Measurements from ENCODE around the gene TTC9. TPM values are rescaled to one million over a fixed set of nuclear protein-coding genes. Genes with fewer than 3 reads are reported as not detected.

The TTC9 gene
- total RNA-seq, 2 experiments from 2014 or later, result 14.8 to 16.7 TPM

GRCh38 chr14:70665448-70666360 lies 24.0 kb downstream of the TTC9 start:
- ChIA-PET CTCF (interaction anchor here (0.9 to 1.8 kb wide), 2 partner anchors 9 to 24 kb away, joined by 3 to 7 read pairs; partner anchors contain the start of gene TTC9), POLR2A (no interaction called here)
- H3K36me3 Mint-ChIP-seq (ENCODE audit: low read depth), result peaks cover 40% of the 10 kb centered on the region
- H3K4me3 Mint-ChIP-seq, result no peak overlapping the region
- peaks cover 59% of the 10 kb centered on the region for H3K4me1 Mint-ChIP-seq
- peak overlapping the region; percentile 34 for H3K27ac Mint-ChIP-seq
- H3K27me3 Mint-ChIP-seq, result no peaks in the 10 kb centered on the region
- DNase-seq, result no peak
- H3K9me3 Mint-ChIP-seq, result no peaks in the 10 kb centered on the region

GRCh38 chr14:70666361-70666686 lies 24.6 kb downstream of the TTC9 start:
- Mint-ChIP-seq H3K36me3 (ENCODE audit: low read depth) (peaks cover 43% of the 10 kb centered on the region), H3K27ac (peak overlapping the region; percentile 34), H3K4me3 (no peak overlapping the region), H3K27me3 (no peaks in the 10 kb centered on the region), H3K9me3 (no peaks in the 10 kb centered on the region), H3K4me1 (peaks cover 53% of the 10 kb centered on the region)
- ChIA-PET POLR2A (no interaction called here), CTCF (interaction anchor here (0.9 to 1.8 kb wide), 2 partner anchors 10 to 24 kb away, joined by 3 to 7 read pairs; partner anchors contain the start of gene TTC9)
- DNase-seq, result no peak

- no peak for DNase-seq
- Mint-ChIP-seq H3K4me1 (peaks cover 10% of the 10 kb centered on the region), H3K36me3 (ENCODE audit: low read depth) (peaks cover 45% of the 10 kb centered on the region), H3K9me3 (no peaks in the 10 kb centered on the region), H3K4me3 (no peak overlapping the region), H3K27ac (no peak overlapping the region), H3K27me3 (no peaks in the 10 kb centered on the region)
- POLR2A ChIA-PET, result no interaction called here
- CTCF ChIA-PET, result no interaction called here
Observed at GRCh38 chr14:70670992-70671651, 29.4 kb downstream of the TTC9 start.

GRCh38 chr14:70671652-70672644 lies 30.2 kb downstream of the TTC9 start:
- Mint-ChIP-seq H3K27me3 (no peaks in the 10 kb centered on the region), H3K27ac (no peak overlapping the region), H3K4me3 (no peak overlapping the region), H3K36me3 (ENCODE audit: low read depth) (peaks cover 43% of the 10 kb centered on the region), H3K9me3 (no peaks in the 10 kb centered on the region), H3K4me1 (peaks cover 3% of the 10 kb centered on the region)
- DNase-seq, result no peak
- ChIA-PET CTCF (interaction anchor here (1.5 kb wide), 1 partner anchor 18 kb away, joined by 3 read pairs; no protein-coding TSS in a partner anchor), POLR2A (no interaction called here)

GRCh38 chr14:70677341-70677740 lies 35.6 kb downstream of the TTC9 start:
- no peaks in the 10 kb centered on the region for H3K27me3 Mint-ChIP-seq
- H3K27ac Mint-ChIP-seq, result no peak overlapping the region
- ChIA-PET CTCF (no interaction called here), POLR2A (no interaction called here)
- DNase-seq, result no peak
- no peaks in the 10 kb centered on the region for H3K4me1 Mint-ChIP-seq
- H3K4me3 Mint-ChIP-seq, result no peak overlapping the region
- no peaks in the 10 kb centered on the region for H3K9me3 Mint-ChIP-seq
- H3K36me3 Mint-ChIP-seq (ENCODE audit: low read depth), result peaks cover 13% of the 10 kb centered on the region

GRCh38 chr14:70680748-70681147 lies 39.0 kb downstream of the TTC9 start:
- Mint-ChIP-seq H3K36me3 (ENCODE audit: low read depth) (peaks cover 3% of the 10 kb centered on the region), H3K4me1 (no peaks in the 10 kb centered on the region), H3K27me3 (no peaks in the 10 kb centered on the region), H3K27ac (no peak overlapping the region), H3K9me3 (no peaks in the 10 kb centered on the region), H3K4me3 (no peak overlapping the region)
- ChIA-PET CTCF (no interaction called here), POLR2A (no interaction called here)
- DNase-seq, result no peak

GRCh38 chr14:70683983-70684382 lies 42.3 kb downstream of the TTC9 start:
- ChIA-PET POLR2A (no interaction called here), CTCF (interaction anchor here (1.8 kb wide), 1 partner anchor 12 kb away, joined by 5 read pairs; no protein-coding TSS in a partner anchor)
- H3K4me1 Mint-ChIP-seq, result no peaks in the 10 kb centered on the region
- DNase-seq, result no peak
- no peaks in the 10 kb centered on the region for H3K36me3 Mint-ChIP-seq (ENCODE audit: low read depth)
- H3K27ac Mint-ChIP-seq, result no peak overlapping the region
- no peak overlapping the region for H3K4me3 Mint-ChIP-seq
- H3K27me3 Mint-ChIP-seq, result no peaks in the 10 kb centered on the region
- H3K9me3 Mint-ChIP-seq, result no peaks in the 10 kb centered on the region

GRCh38 chr14:70685474-70686197 lies 43.9 kb downstream of the TTC9 start:
- no peaks in the 10 kb centered on the region for H3K9me3 Mint-ChIP-seq
- H3K4me3 Mint-ChIP-seq, result no peak overlapping the region
- ChIA-PET POLR2A (no interaction called here), CTCF (no interaction called here)
- H3K27me3 Mint-ChIP-seq, result no peaks in the 10 kb centered on the region
- no peak for DNase-seq
- no peaks in the 10 kb centered on the region for H3K36me3 Mint-ChIP-seq (ENCODE audit: low read depth)
- no peaks in the 10 kb centered on the region for H3K4me1 Mint-ChIP-seq
- H3K27ac Mint-ChIP-seq, result no peak overlapping the region

- H3K9me3 Mint-ChIP-seq, result no peaks in the 10 kb centered on the region
- H3K27me3 Mint-ChIP-seq, result no peaks in the 10 kb centered on the region
- no peak overlapping the region for H3K4me3 Mint-ChIP-seq
- CTCF ChIA-PET, result interaction anchor here (0.7 kb wide), 1 partner anchor 31 kb away, joined by 4 read pairs; no protein-coding TSS in a partner anchor
- no peaks in the 10 kb centered on the region for H3K36me3 Mint-ChIP-seq (ENCODE audit: low read depth)
- POLR2A ChIA-PET, result no interaction called here
- no peak overlapping the region for H3K27ac Mint-ChIP-seq
- DNase-seq, result no peak
- H3K4me1 Mint-ChIP-seq, result no peaks in the 10 kb centered on the region
Observed at GRCh38 chr14:70692210-70692609, 50.5 kb downstream of the TTC9 start.

- ChIA-PET POLR2A (interaction anchor here (0.5 kb wide), 1 partner anchor 56 kb away, joined by 3 read pairs; no protein-coding TSS in a partner anchor), CTCF (interaction anchor here (1.5 kb wide), 1 partner anchor 12 kb away, joined by 5 read pairs; no protein-coding TSS in a partner anchor)
- no peaks in the 10 kb centered on the region for H3K9me3 Mint-ChIP-seq
- H3K27me3 Mint-ChIP-seq, result no peaks in the 10 kb centered on the region
- DNase-seq, result no peak
- no peak overlapping the region for H3K27ac Mint-ChIP-seq
- H3K4me3 Mint-ChIP-seq, result no peak overlapping the region
- H3K4me1 Mint-ChIP-seq, result no peaks in the 10 kb centered on the region
- H3K36me3 Mint-ChIP-seq (ENCODE audit: low read depth), result no peaks in the 10 kb centered on the region
Observed at GRCh38 chr14:70696026-70696425, 54.3 kb downstream of the TTC9 start.

GRCh38 chr14:70697701-70698100 lies 56.0 kb downstream of the TTC9 start:
- peaks cover 2% of the 10 kb centered on the region for H3K27me3 Mint-ChIP-seq
- H3K9me3 Mint-ChIP-seq, result no peaks in the 10 kb centered on the region
- DNase-seq, result no peak
- ChIA-PET CTCF (interaction anchor here (1.2 kb wide), 1 partner anchor 29 kb away, joined by 3 read pairs; no protein-coding TSS in a partner anchor), POLR2A (no interaction called here)
- no peaks in the 10 kb centered on the region for H3K36me3 Mint-ChIP-seq (ENCODE audit: low read depth)
- no peaks in the 10 kb centered on the region for H3K4me1 Mint-ChIP-seq
- H3K4me3 Mint-ChIP-seq, result no peak overlapping the region
- H3K27ac Mint-ChIP-seq, result no peak overlapping the region

GRCh38 chr14:70698288-70698687 lies 56.6 kb downstream of the TTC9 start:
- H3K27ac Mint-ChIP-seq, result no peak overlapping the region
- H3K4me3 Mint-ChIP-seq, result no peak overlapping the region
- DNase-seq, result no peak
- H3K9me3 Mint-ChIP-seq, result no peaks in the 10 kb centered on the region
- ChIA-PET POLR2A (no interaction called here), CTCF (interaction anchor here (1.2 kb wide), 1 partner anchor 29 kb away, joined by 3 read pairs; no protein-coding TSS in a partner anchor)
- peaks cover 2% of the 10 kb centered on the region for H3K27me3 Mint-ChIP-seq
- no peaks in the 10 kb centered on the region for H3K36me3 Mint-ChIP-seq (ENCODE audit: low read depth)
- H3K4me1 Mint-ChIP-seq, result no peaks in the 10 kb centered on the region

All from activated CD4-positive, alpha-beta T cell treated with anti-CD3 and anti-CD28 coated beads, Interleukin-2, amount 10 ng/mL, durations not matched to agents 7 days and 5 days (primary cell).